SK-N-SH (cell line): ENCODE results near the gene B4GALT1. TPM values are rescaled to one million over a fixed set of nuclear protein-coding genes. Genes with fewer than 3 reads are reported as not detected.

Experiments used
- CTCF ChIA-PET: fragments of 300-600, 350-600 bp; formaldehyde crosslinking; extraction: SDS; loops from one replicate; lab custom pipeline; 2021; lab: Yijun Ruan, JAX
- POLR2A ChIA-PET: fragments of 350-600 bp; sonication (Branson Sonifier 250); formaldehyde crosslinking; extraction: SDS; loops from one replicate; lab custom pipeline; 2020; ENCODE audit warnings: antibody characterized with exemption, inconsistent platforms; lab: Yijun Ruan, JAX
- DNase-seq: peaks from one replicate; pipeline ENCODE4 v3.0.0; 2012
- H2AFZ ChIP-seq: fragments of 200-600 bp; sonication (generic); 2 replicates; pipeline ENCODE4 v1.8.1; 2016; ENCODE audit warnings: antibody characterized with exemption, mild to moderate bottlenecking, low read depth
- H3F3A ChIP-seq: fragments of 200-600 bp; sonication (generic); replicated peaks from 2 replicates; pipeline ENCODE3; 2016; ENCODE audit warnings: antibody characterized with exemption, mild to moderate bottlenecking; ENCODE audit not compliant: insufficient read depth
- H3K27ac ChIP-seq, 2 experiments: fragments of 200-500 bp in 1 of 2; fragments of 200-600 bp in 1 of 2; sonication (Bioruptor generic) in 1 of 2; sonication (generic), shearing (Covaris generic) in 1 of 2; 2 replicates each; pipeline versions ENCODE4 v1.5.1 to v1.6.1; 2014 to 2016; ENCODE audit warnings: low read depth in 2 of 2, inconsistent platforms in 1 of 2, low read length in 1 of 2, mild to moderate bottlenecking in 1 of 2, mixed read lengths in 1 of 2
- H3K27me3 ChIP-seq: fragments of 200-600 bp; sonication (generic), shearing (Covaris generic); 2 replicates; pipeline ENCODE4 v1.6.1; 2016; ENCODE audit warnings: mixed run types; ENCODE audit not compliant: insufficient read depth
- H3K36me3 ChIP-seq, 2 experiments: fragments of 200-500 bp in 1 of 2; fragments of 200-600 bp in 1 of 2; sonication (Bioruptor generic) in 1 of 2; sonication (generic) in 1 of 2; replicated peaks in 1 of 2; 2 replicates each; pipeline versions ENCODE3 to v1.5.1; 2014 to 2016; ENCODE audit warnings: low read length in 1 of 2, mild to moderate bottlenecking in 1 of 2; ENCODE audit not compliant: insufficient read depth in 2 of 2, control insufficient read depth in 1 of 2
- H3K4me1 ChIP-seq, 2 experiments: fragments of 200-500 bp in 1 of 2; fragments of 200-600 bp in 1 of 2; sonication (Bioruptor generic) in 1 of 2; sonication (generic), shearing (Covaris generic) in 1 of 2; 2 replicates each; pipeline versions ENCODE4 v1.5.1 to v1.6.1; 2014 to 2016; ENCODE audit warnings: low read depth in 1 of 2, low read length in 1 of 2, mixed run types in 1 of 2; ENCODE audit not compliant: insufficient read depth in 2 of 2, control insufficient read depth in 1 of 2
- H3K4me2 ChIP-seq: fragments of 200-600 bp; sonication (generic), shearing (Covaris generic); 2 replicates; pipeline ENCODE4 v1.6.1; 2017; ENCODE audit warnings: mixed run types
- H3K4me3 ChIP-seq, 2 experiments: fragments of 200-500 bp in 1 of 2; fragments of 200-600 bp in 1 of 2; sonication (Bioruptor generic) in 1 of 2; sonication (generic), shearing (Covaris generic) in 1 of 2; 2 replicates each; pipeline versions ENCODE4 v1.5.1 to v1.8.1; 2014 to 2016; ENCODE audit warnings: low read depth in 2 of 2, inconsistent platforms in 1 of 2, low read length in 1 of 2, mild to moderate bottlenecking in 1 of 2, mixed read lengths in 1 of 2, moderate library complexity in 1 of 2
- H3K79me2 ChIP-seq: fragments of 200-600 bp; sonication (generic); 2 replicates; pipeline ENCODE4 v1.8.1; 2017; ENCODE audit warnings: mild to moderate bottlenecking; ENCODE audit not compliant: insufficient read depth
- H3K9ac ChIP-seq: fragments of 200-600 bp; sonication (generic); 2 replicates; pipeline ENCODE4 v1.6.1; 2017; ENCODE audit warnings: mixed run types
- H3K9me2 ChIP-seq: fragments of 200-600 bp; sonication (generic); 2 replicates; pipeline ENCODE4 v1.6.1; 2017; ENCODE audit warnings: mixed run types
- H3K9me3 ChIP-seq: fragments of 200-600 bp; sonication (generic); 2 replicates; pipeline ENCODE4 v1.6.1; 2017; ENCODE audit warnings: mixed run types, mild to moderate bottlenecking, moderate library complexity
- H4K20me1 ChIP-seq: fragments of 200-600 bp; sonication (generic); 2 replicates; pipeline ENCODE4 v1.6.1; 2017; ENCODE audit warnings: mild to moderate bottlenecking, mixed run types; ENCODE audit not compliant: insufficient read depth
- EP300 ChIP-seq, 2 experiments: IDR thresholded peaks; 2 replicates each; pipeline versions ENCODE4 v1.4.0 to v1.6.1; 2012; ENCODE audit warnings: borderline replicate concordance in 1 of 2, low read depth in 1 of 2, low read length in 1 of 2
- EZH2phosphoT487 ChIP-seq: fragments of 200-600 bp; sonication (generic); IDR thresholded peaks from 2 replicates; pipeline ENCODE4 v1.6.1; 2017; ENCODE audit warnings: low read depth, mixed run types, mild to moderate bottlenecking, antibody characterized with exemption, moderate library complexity, borderline replicate concordance
- FOSL2 ChIP-seq: IDR thresholded peaks from 2 replicates; pipeline ENCODE4 v1.4.0; 2012; ENCODE audit warnings: low read depth, mild to moderate bottlenecking, moderate library complexity, borderline replicate concordance
- FOXJ3 ChIP-seq: sonication (generic); formaldehyde crosslinking; IDR thresholded peaks from 2 replicates; pipeline ENCODE4 v1.5.1; 2020; ENCODE audit warnings: mild to moderate bottlenecking, missing genetic modification reagents
- GABPA ChIP-seq: IDR thresholded peaks from 2 replicates; pipeline ENCODE4 v1.4.0; 2012; ENCODE audit warnings: low read depth, mild to moderate bottlenecking
- GATA2 ChIP-seq: sonication (generic); formaldehyde crosslinking; IDR thresholded peaks from 2 replicates; pipeline ENCODE4 v1.5.0; 2020; ENCODE audit warnings: mild to moderate bottlenecking, missing genetic modification reagents
- MXI1 ChIP-seq: IDR thresholded peaks from 2 replicates; pipeline ENCODE4 v1.6.1; 2012; ENCODE audit warnings: mild to moderate bottlenecking, low read depth, low read length, improper control_type of control experiment
- POLR2AphosphoS5 ChIP-seq: IDR thresholded peaks from 2 replicates; pipeline ENCODE4 v1.6.1; 2012; ENCODE audit warnings: low read depth, low read length
- RCOR1 ChIP-seq: fragments of 150-350 bp; IDR thresholded peaks from 2 replicates; pipeline ENCODE4 v1.6.1; 2017; ENCODE audit warnings: antibody characterized with exemption, low read length
- REST ChIP-seq: IDR thresholded peaks from 2 replicates; pipeline ENCODE4 v1.6.1; 2012; ENCODE audit warnings: mild to moderate bottlenecking, low read depth, low read length, moderate library complexity
- RXRA ChIP-seq: IDR thresholded peaks from 2 replicates; pipeline ENCODE4 v1.4.0; 2012; ENCODE audit warnings: low read depth, mild to moderate bottlenecking, borderline replicate concordance
- SIN3A ChIP-seq: IDR thresholded peaks from 2 replicates; pipeline ENCODE4 v1.6.1; 2012; ENCODE audit warnings: low read depth, mild to moderate bottlenecking, low read length, moderate library complexity, borderline replicate concordance
- TCF12 ChIP-seq: IDR thresholded peaks from 2 replicates; pipeline ENCODE4 v1.4.0; 2012
- TEAD4 ChIP-seq: IDR thresholded peaks from 2 replicates; pipeline ENCODE4 v1.4.0; 2012; ENCODE audit warnings: mild to moderate bottlenecking, borderline replicate concordance; ENCODE audit not compliant: insufficient read depth
- WGBS: methylation state at CpG from one replicate; pipeline ENCODE4 v1.1.6; 2017; ENCODE audit warnings: low lambda C conversion rate; 5-methylcytosine and 5-hydroxymethylcytosine counted together
- polyA plus RNA-seq, 3 experiments: library from polyadenylated mRNA; depleted of rRNA; stranded (reverse); fragments of >200 nt; gene quantifications; 2 replicates each; pipeline ENCODE4 v1.2.3, GENCODE V29; 2012
- TF ChIP-seq, protein P1 (sequence below): IDR thresholded peaks from 2 replicates; pipeline ENCODE4 v1.4.0; 2012; ENCODE audit warnings: low read depth, borderline replicate concordance
- TF ChIP-seq, protein P2 (sequence below): IDR thresholded peaks from 2 replicates; pipeline ENCODE4; 2012

Gene B4GALT1
- polyA plus RNA-seq, 1 of the 3 experiments (the other 2 are of a cell fraction), result 36.2 TPM

DNA sequence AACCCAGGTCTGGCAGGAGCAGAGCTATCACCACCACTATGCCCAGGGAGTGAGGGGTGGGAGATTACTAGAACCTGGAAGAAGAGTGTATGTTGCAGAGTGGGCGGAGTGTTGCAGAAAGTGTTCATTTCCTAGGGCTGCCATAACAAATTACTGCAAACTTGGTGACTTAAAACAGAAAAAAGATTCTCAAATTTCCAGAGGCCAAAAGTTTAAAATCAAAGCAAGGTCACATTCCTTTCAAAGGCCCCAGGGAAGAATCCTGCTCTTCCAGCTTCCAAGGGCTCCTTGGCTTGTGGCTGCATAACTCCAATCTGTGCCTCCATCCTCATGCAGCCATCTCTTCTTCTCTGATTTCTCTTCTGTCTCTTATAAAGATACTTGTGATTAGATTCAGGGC lies 42.3 kb upstream of the B4GALT1 start:
- no peak overlapping the region for H3K4me2 ChIP-seq
- H3F3A ChIP-seq, result no peaks in the 10 kb centered on the region
- H2AFZ ChIP-seq, result no peak overlapping the region
- ChIA-PET CTCF (no interaction called here), POLR2A (no interaction called here)
- H3K9ac ChIP-seq, result no peak overlapping the region
- DNase-seq, result no peak
- no peaks in the 10 kb centered on the region for H3K9me2 ChIP-seq
- peak overlapping the region in 1 of 2 experiments; percentile 39; a peak in 1 of 4 replicates for H3K27ac ChIP-seq
- no peaks in the 10 kb centered on the region for H3K9me3 ChIP-seq
- no peaks in the 10 kb centered on the region; the same call in 1 of the 2 replicates for H3K27me3 ChIP-seq
- no peak overlapping the region for H3K4me3 ChIP-seq
- H3K36me3 ChIP-seq, result no peaks in the 10 kb centered on the region
- 95% methylated on average over 1 of the region's 1 CpG for WGBS
- TF ChIP-seq, protein P1, sequence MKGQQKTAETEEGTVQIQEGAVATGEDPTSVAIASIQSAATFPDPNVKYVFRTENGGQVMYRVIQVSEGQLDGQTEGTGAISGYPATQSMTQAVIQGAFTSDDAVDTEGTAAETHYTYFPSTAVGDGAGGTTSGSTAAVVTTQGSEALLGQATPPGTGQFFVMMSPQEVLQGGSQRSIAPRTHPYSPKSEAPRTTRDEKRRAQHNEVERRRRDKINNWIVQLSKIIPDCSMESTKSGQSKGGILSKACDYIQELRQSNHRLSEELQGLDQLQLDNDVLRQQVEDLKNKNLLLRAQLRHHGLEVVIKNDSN, result no peak
- TF ChIP-seq POLR2AphosphoS5 (0 out of 2 replicates have a peak, but pooled peaks have one; percentile 19), RXRA (peak; percentile 86; the same call in 1 of the 2 replicates), SIN3A (no peak), TCF12 (peak; percentile 86), FOXJ3 (CRISPR knock-in tag) (no peak), GABPA (no peak), REST (no peak), MXI1 (no peak), RCOR1 (no peak), EP300 (IDR thresholded peaks at IDR 0.05; ENCODE audit: borderline replicate concordance in 1 of 2, low read depth in 1 of 2, low read length in 1 of 2) (peak in 1 of 2 experiments; percentile 17; a peak in 1 of 4 replicates), GATA2 (CRISPR knock-in tag) (no peak), TEAD4 (0 out of 2 replicates have a peak, but pooled peaks have one; percentile 26), FOSL2 (no peak), EZH2phosphoT487 (no peak)
- TF ChIP-seq, protein P2, sequence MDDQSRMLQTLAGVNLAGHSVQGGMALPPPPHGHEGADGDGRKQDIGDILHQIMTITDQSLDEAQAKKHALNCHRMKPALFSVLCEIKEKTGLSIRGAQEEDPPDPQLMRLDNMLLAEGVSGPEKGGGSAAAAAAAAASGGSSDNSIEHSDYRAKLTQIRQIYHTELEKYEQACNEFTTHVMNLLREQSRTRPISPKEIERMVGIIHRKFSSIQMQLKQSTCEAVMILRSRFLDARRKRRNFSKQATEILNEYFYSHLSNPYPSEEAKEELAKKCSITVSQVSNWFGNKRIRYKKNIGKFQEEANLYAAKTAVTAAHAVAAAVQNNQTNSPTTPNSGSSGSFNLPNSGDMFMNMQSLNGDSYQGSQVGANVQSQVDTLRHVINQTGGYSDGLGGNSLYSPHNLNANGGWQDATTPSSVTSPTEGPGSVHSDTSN, result peak; percentile 71
- no peaks in the 10 kb centered on the region for H3K79me2 ChIP-seq
- no peaks in the 10 kb centered on the region for H4K20me1 ChIP-seq
- no peaks in the 10 kb centered on the region; a peak in 1 of 4 replicates for H3K4me1 ChIP-seq
